HG03039 (cell line): ENCODE results near the gene MDN1.
"Not testable (repeated sequence)": the region's sequence is repeated elsewhere in the genome, so short reads cannot be mapped to it uniquely, and the experiment has no call there.

ENCODE experiments used
- ATAC-seq: cut with Tn5 transposase; IDR thresholded peaks from one replicate; pipeline ENCODE4 v1.9.1; 2021; ENCODE audit warnings: mild to moderate bottlenecking, moderate library complexity; ENCODE audit not compliant: unreplicated experiment

MDN1 gene

DNA sequence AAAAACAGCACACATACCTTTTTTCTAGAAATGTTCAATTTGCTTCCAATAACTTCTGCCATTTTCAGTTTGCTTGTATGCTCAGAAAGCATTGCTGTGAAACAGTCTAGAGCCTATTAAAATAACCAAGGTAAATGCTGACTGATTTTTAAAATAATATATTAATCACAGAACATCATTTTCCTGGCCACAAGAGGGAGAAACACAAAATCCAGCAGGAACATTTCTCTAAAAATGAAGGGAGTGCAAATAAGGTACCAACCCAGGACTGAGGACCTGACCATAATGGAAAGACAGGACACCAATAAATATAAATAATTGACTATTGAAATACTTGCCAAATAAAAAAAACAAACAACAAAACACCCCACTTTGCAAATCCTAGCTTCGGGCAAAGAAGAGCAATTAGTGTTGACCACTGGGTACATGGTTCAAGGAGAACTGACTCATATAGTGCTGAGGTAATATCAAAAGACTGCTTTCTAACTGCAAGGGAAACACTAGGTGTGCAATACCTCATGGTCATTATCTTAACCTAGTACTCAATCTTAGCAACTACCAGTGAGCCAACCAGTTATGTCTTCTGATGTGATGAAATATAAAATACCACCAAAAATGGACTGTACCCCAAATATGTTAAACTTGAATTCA is 42.9 kb downstream of the MDN1 start:
- no peak for ATAC-seq

DNA sequence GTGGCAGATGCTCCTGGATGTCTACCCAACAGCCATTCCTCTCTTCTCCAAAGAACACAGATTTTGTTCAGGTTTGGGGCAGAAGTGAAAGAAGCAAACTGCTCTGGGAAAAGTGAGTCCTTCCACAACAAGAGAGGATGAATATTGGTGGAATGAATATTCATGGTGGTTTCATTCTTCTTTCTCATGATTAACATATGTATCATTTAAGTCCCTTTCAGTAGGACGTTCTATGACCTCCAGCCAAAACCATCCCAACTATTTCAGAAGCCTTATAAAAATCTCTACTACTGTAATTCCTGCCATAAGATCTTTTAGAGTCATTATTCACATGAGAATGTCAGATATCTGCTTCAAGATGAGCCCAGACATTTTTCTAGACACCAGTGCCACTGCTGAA is 44.4 kb downstream of the MDN1 start:
- ATAC-seq = no peak

DNA sequence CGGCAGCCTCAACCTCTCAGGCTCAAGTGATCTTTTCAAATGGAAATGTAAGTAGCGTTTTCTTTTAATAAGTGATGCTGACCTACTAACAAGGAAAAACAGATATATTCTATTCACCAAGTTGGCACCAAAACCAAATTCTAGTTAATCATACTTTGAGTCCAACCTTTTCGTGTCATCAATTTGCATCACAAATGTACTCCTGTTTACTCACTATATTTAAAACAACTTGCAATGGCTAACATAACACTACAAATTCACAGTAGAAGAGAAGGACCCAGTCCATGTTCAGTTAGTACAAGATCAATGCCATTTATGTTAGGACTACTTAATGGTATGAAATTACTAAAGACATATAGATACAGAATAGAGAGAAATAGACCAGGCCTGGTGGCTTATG is 50.0 kb downstream of the MDN1 start:
- ATAC-seq = no peak

DNA sequence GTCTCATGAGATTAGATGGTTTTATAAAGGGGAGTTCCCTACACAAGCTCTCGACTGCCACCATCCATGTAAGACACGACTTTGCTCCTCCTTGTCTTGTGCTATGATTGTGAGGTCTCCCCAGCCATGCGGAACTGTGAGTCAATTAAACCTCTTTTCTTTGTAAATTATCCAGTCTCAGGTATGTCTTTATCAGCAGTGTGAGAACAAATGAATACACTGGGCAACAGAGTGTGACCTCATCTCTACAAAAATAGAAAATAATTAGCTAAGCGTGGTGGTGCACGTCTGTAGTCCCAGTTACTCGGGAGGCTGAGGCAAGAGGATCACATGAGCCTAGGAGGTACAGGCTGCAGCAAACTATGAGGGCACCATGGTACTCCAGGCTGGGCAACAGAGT is 51.3 kb downstream of the MDN1 start:
- ATAC-seq = no peak

DNA sequence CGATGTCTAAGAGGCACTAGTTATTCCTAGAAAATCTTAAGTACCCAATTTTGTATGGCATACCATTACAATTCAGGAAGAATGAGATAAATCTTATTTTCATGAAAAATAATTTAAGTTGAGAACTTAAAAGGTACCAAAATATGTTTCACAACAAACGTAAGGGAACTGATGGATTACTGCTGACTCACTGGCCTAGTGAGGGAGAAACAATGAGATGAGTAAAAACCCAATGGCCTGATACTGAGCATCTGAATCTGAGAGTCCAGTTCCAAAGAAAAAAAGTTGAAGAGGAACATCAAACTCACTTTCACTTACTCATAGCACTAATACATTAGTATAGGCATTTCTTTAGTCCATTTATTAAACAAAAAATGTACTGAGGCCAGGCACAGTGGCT is 56.0 kb downstream of the MDN1 start:
- no peak for ATAC-seq

DNA sequence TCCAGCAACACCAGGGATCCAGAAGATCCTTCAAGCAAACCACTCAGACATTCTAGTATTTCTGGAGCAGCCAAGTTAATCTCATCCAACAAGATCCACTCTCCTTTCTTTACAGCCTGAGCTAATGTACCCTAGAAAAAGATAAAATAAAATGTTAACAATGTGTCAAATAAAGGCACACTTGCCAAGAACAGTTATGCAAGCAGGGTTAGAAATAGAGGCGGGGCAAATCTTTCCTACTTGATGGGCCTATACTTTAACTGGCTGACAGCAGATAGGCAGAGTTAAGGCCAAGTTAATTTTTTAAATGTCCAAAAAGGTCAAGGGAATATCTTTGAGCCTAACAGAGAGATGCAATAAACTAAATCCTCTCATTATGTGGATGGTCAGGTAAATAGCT is 60.8 kb downstream of the MDN1 start:
- no peak for ATAC-seq

DNA sequence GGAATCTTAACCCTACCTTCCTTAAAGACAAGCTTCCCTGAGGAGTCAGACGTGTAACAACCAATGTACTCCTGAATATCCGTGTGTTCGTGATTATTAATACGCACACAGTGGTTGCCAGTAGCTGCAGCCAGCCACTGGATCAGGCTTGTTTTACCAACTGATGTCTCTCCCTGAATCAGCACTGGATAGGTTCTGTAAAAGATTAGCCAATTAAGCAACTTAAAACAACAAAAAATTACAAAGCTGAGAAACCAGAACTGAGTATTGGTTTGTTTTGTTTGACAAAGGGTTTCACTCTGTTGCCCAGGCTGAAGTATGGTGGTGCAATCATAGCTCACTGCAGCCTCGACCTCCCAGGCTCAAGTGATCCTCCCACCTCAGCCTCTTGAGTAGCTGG is 69.3 kb downstream of the MDN1 start:
- no peak for ATAC-seq

DNA sequence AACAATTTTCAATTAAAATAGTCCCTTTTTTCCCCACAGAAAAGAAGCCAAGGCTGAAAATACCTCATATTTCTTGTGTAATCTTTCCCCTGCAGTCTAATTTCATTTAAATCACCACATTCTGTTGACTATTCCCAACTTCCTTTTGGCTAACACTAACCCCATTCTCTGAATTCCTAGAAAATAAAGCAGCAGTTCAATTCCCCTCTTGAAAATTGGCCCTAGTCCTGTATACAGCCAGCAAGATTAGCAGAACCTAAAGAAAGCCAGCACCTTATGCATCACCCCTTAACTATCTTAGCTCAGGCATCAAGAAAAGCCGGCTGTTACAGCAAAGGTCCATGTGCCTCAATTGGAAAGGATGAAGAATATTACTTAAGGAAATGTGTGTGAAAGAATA is 69.7 kb downstream of the MDN1 start:
- ATAC-seq = no peak

DNA sequence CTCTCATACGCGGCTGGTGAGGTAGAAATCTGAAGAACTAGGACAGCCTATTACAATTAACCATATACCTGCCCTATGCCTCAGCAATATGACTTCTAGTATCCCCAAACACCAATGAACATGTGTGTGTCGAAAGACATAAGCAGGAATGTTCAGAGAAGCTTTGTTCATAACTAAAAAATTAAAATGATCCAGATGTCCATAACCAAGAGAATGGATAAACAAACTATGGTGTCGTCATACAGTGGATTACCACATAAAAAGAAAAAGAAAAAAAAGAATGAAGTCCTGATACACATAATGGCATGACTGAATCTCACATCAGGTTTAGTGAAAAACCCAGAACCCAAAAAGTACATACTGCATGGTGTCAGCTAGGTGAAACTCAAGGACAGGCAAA is 73.9 kb downstream of the MDN1 start:
- no peak for ATAC-seq

DNA sequence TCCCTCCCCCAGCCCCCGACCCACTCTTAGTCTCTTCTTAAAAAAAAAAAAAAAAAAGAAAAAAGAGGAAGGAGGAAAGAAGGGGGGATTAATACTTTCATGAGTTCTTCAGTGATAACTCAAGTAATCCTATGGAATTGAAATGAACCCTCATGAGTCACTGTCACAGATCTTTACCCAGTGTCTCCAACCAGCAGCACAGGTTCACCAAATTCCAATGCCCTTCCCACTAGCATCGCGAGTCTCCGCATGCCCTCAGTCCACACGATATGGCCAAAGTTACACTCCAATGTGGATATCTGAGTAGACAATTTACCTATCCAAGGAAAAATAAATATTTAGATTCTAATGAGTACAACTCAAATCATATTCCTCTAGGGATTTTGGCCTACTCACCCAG is 74.5 kb downstream of the MDN1 start:
- ATAC-seq = no peak

DNA sequence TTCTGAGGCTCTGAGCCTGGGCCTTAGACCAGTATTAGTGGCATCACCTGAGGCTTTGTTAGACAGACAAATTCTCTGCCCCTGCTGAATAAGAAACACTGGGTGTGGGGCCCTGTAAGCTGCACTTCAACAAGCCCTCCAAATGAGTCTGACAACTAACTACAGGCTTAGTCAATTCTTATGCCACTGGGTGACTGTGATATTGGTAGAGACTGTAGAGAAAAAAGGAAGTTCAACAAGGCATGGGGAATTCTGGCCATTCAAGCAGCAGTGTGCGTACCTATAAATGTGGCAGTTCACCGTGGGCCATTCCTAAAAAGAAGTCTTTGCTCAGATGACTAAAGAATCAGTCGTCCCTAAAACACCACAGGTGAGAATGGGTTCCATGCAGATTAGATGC is 82.7 kb downstream of the MDN1 start:
- ATAC-seq = no peak

DNA sequence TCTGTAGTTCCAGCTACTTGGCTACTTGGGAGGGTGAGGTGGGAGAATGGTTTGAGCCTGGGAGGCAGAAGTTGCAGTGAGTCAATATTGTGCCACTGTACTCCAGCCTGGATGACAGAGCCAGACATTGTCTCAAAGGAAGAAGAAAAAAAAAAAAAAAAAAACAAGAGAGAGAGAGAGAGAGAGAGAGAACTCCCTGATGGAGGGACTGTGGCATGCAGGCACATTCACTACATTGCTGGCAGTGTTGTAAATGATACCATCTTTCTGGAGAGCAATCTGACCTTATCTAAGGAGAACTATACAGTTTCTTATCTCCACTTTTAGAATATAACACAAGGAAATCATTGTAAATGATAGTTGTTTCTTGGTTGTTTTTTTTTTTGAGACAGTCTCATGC is 85.1 kb downstream of the MDN1 start:
- ATAC-seq = no peak

DNA sequence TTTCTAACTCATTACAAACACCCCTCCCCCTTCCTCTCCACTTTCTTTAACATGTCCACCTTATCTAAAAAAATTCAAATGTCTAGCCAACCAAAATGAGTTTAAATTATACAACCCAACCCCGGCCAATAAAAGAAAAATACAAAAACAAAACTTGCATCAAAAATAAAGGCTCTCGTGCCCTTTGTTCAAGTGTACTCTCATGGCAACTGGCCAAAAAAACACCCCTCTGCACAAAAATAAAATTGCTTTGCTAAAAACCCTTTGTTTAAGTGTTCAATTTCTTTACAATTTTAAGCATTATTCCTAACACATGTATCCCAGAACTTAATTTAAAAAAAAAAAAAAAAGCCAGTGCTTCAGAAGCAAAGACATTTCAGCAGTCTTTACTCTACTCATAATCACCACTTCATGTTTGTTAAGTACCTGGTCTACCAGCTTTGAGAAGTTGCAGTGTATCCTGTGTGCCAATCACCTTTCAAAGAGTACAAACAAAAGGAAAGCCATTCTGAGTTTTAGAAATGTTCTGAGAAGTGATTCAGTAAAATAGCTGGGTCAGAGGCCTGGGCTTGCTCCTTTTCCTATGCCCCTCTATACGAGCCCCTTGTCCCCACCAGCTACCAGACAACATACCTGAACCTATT is 87.5 kb downstream of the MDN1 start:
- ATAC-seq = no peak

DNA sequence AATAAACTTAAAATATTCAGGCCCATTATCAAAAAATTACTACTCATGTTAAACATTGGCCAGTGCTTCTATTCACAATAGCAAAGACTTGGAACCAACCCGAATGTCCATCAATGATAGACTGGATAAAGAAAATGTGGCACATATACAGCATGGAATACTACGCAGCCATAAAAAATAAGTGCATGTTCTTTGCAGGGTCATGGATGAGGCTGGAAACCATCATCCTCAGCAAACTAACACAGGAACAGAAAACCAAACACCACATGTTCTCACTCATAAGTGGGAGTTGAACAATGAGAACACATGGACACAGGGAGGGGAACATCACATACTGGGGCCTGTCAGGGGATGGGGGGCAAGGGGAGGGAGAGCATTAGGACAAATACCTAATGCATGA is 88.3 kb downstream of the MDN1 start:
- not testable (repeated sequence) for ATAC-seq

DNA sequence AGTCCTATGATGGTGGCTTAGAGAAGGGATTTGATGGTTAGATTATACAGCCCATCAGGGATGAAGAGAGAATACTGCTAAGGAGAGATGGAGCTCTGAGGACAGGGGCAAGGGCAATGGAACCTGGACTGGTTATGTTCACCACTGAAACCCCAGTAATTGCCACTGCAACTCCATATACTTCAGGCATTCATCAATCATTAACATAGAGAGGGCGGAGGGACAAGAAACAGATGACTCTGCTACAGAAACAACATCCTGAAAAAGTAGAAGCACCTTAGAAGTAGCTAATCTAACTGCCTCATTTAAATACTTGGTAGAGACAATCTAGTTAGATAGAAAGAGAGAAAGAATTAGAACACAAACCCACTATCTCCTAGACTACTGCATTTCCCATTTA is 89.8 kb downstream of the MDN1 start:
- no peak for ATAC-seq

DNA sequence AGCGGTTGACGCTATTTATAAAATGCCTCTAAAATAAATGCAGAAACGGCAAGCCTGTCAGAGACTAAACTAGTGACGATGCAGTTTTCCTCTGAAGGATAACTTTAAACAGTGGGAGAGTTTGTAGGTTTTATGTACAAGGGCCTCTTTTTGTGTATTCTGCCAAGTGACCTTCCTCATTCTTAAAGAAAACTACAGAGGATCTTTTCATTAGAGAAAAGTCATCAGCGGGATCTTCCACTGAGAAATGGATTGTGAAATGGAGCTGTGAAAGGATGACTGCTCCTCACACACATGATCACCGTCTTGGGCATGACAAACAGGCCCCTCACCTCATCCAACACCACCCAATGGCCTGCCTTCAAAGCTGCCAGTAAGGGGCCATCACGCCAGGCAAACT is 92.1 kb downstream of the MDN1 start:
- ATAC-seq = no peak

DNA sequence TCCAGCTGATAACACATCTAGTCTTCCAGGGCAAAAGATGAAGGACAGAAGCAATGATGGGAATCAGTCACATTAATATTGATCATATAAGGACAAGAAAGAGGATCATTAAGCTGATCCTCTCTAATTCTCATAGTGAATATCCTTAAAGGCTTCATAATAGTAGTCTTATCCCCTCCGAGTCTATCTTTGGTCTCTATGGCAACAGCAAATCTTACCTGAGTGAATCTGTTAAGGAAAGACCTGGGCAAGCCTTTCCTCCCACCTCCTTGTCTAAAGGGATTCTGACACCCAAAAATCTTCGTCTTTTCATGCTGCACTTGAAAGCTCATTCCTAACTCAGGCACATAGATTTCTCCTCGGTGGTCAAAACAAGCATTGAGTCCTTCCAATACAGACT is 94.6 kb downstream of the MDN1 start:
- no peak for ATAC-seq

DNA sequence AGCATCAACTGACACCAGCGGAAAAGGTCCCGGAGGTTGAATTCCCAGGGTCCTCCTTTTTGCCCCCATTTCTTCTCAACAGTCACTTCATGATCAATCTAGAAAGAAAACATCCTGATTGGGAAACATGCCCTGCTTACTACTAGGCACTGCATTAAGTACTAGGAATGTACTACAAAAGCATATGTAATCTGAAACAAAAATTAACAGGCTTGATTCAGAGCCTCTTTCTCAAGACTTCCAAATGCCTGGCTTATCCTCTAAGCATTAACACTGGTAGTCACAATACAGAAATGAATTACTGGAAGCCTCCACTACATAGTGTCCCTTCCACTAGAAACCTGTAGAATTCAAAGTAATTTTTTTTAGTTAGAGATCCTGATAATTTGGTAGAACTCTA is 96.5 kb downstream of the MDN1 start:
- ATAC-seq = no peak

DNA sequence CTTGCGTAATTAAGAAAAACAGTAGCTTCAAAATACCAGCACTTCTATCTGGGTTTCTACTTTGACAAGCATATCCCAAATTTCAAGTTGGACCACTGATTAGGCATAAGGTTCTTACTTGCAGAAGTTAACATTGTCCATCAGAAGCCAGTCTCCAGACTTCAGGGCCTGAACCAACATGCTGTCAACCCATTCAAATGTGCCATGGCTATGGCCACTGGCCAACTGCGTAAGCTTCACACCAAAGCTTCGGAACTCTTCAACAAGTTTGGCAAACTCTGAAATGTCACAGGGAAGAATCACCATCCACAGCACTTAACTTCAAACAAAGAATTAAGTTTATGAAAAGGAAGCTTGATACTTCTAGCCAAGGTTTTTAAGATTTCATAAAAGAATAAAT is 103.1 kb downstream of the MDN1 start:
- ATAC-seq = no peak

DNA sequence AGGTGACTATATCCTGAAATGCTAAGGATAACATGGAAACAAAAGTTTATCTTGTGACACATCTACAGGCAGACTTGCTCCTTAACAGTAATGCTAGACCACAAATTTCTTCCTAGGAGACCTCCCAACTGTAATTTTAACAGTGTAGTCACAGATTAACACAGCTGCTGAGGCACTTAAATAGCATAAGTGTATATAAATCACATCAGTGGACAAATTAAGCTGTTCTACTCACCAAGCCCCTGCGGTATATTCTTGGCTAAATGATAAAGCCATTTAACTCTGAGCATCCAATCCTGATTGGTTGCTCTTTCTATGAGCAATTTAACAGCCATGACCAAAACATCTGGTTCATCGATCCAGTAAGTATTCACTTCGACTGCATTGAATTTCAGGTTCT is 107.8 kb downstream of the MDN1 start:
- ATAC-seq = no peak

DNA sequence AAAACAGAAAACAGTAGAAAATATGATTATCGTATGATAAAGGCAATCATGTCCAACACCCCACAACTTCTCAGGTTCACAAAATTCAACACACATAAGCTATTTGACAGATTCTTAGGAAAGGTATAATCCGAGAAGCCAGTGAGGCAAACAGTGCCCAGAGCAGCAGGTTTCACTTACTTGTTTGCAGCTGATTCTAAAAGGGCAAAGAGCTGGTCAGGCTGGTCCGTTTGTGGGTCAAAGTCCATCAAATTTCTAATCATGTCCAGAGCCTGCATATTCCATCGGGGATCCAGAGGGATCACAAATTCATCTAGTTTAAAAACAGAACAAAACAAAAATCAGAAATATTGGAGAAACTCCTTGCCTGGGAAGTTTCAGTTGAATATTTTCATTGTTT is 111.3 kb downstream of the MDN1 start:
- no peak for ATAC-seq

DNA sequence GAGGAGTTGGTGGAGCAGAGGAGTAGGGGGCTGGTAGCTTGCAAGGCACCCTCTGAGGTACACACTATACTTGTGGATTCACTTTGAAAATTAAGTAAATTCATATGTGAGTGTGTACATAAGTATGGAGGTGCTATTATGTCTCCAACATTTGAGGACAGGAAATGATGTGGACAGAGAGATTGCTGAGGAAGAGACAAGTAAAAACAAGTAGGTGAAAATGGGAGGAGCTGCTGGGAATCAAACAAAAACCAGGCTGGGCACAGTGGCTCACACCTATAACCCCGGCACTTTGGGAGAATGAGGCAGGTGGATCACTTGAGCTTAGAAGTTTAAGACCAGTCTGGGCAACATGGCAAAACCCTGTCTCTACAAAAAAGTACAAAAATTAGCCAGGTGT is 111.8 kb downstream of the MDN1 start:
- no peak for ATAC-seq

DNA sequence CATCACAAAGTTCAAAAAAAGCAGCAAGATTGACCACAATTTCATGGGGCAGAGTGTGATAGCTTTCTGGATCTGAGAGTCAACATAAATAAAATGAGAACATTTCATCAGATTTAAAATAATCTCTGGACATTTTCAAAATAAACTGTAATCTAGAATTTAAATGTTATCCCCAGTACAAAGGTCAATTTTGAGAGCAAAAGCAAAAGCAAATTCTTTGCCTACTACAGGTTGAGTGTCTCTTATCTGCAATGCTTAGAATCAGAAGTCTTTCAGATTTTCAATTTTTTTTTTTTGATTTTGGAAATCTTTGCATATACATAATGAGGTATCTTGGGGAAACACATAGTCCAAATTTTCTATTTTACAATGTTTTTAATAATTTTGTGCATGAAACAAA is 113.5 kb downstream of the MDN1 start:
- ATAC-seq = no peak
